Adrenal gland (tissue), 12 donors: ENCODE data around the gene CNTNAP2. TPM values are rescaled to one million over a fixed set of nuclear protein-coding genes. Genes with fewer than 3 reads are reported as not detected.
"Not testable (repeated sequence)": the region's sequence is repeated elsewhere in the genome, so short reads cannot be mapped to it uniquely, and the experiment has no call there.

Source experiments
- DNase-seq, 7 donors: peaks; one replicate each; pipeline ENCODE4 v3.0.0-alpha.2; 2019 to 2020
- H3K27ac ChIP-seq, 5 donors: fragments of 200-600 bp; sonication (generic) in 4 of 5; 1 replicate in 3 of 5; 2 replicates in 2 of 5; pipeline versions ENCODE4 v1.5.1 to v1.8.0; 2016 to 2020; ENCODE audit warnings: mild to moderate bottlenecking in 1 of 5
- H3K27me3 ChIP-seq: fragments of 200-600 bp; 2 replicates; pipeline ENCODE4 v1.8.0; 2021
- H3K36me3 ChIP-seq, 2 donors: fragments of 200-600 bp; replicated peaks in 1 of 2; 1 replicate in 1 of 2; 2 replicates in 1 of 2; pipeline versions ENCODE4 v1.5.1 to v1.8.0; 2018 to 2022
- H3K4me1 ChIP-seq, 2 donors: fragments of 200-600 bp; replicated peaks in 1 of 2; 1 replicate in 1 of 2; 2 replicates in 1 of 2; pipeline versions ENCODE4 v1.5.1 to v1.8.0; 2018 to 2021
- H3K4me3 ChIP-seq, 4 donors: fragments of 200-600 bp; sonication (generic) in 3 of 4; one replicate each; pipeline ENCODE4 v1.5.1; 2016 to 2018
- H3K9me3 ChIP-seq, 3 donors: fragments of 200-600 bp; sonication (generic) in 1 of 3; replicated peaks in 1 of 3; 1 replicate in 2 of 3; 2 replicates in 1 of 3; pipeline versions ENCODE4 v1.5.1 to v1.8.0; 2016 to 2021
- CTCF ChIP-seq, 6 experiments: fragments of 450-650 bp in 4 of 6; fragments of 200-600 bp in 2 of 6; sonication (generic) in 1 of 6; IDR thresholded peaks; 1 replicate in 5 of 6; 2 replicates in 1 of 6; pipeline versions ENCODE4 v1.5.1 to v1.8.0; 2016 to 2021; ENCODE audit warnings: antibody characterized with exemption in 6 of 6, mild to moderate bottlenecking in 2 of 6, moderate library complexity in 1 of 6
- POLR2A ChIP-seq, 2 donors: fragments of 450-650 bp; IDR thresholded peaks; one replicate each; pipeline ENCODE4 v1.6.1; 2017; ENCODE audit warnings: antibody characterized with exemption in 2 of 2, mild to moderate bottlenecking in 2 of 2, moderate library complexity in 1 of 2
- WGBS, 4 donors: extraction: QIAGEN DNeasy Blood & Tissue Kit in 2 of 4; methylation state at CpG; one replicate each; pipeline versions ENCODE4 v1.1.5 to v1.1.7; 2013 to 2017; 5-methylcytosine and 5-hydroxymethylcytosine counted together
- intact Hi-C, 2 donors: fragments of 100-400 bp; cut with DNase I; formaldehyde crosslinking; loops; one replicate each; pipeline versions ENCODE4 v1.14.1 to v1.15.0; 2022 to 2023
- polyA plus RNA-seq, 3 donors: library from polyadenylated mRNA; stranded (reverse); fragments of 200-250 nt in 2 of 3; fragments of 350-450 nt in 1 of 3; fragmentation: Illumina TruSeq in 1 of 3; extraction: RNeasy Lipid Tissue Mini Kit (QIAGEN cat#74804) in 1 of 3; gene quantifications; one replicate each; pipeline ENCODE4 v1.2.3, GENCODE V29; 2013 to 2014
- total RNA-seq, 9 donors: library from RNA; depleted of rRNA in 4 of 9; stranded (reverse); fragments of >200 nt in 4 of 9; fragments of 120-200 nt in 1 of 9; fragmentation: NEBNext Ultra II Directional in 1 of 9; extraction: Animal tissue kit (Norgen Biotek cat#: 25700) in 1 of 9; gene quantifications; one replicate each; pipeline versions ENCODE4 v1.1.0 to v1.2.4, GENCODE V29; 2013 to 2023
- donor health status: healthy with polysubstance abuse.
- donor health status: Bipolar disorder and iron deficiency.
- donor health status: DM: yes; HTN: yes; CAD: no.
- donor health status: DM: no; HTN: no; CAD: no.
- donor health status: DM: no; HTN: no; CAD: no.
- donor health status: DM: yes; HTN: yes; CAD: no.

The CNTNAP2 gene
- total and polyA plus RNA-seq, 12 donors, result 0.14 to 6.3 (median 1.8) TPM; not detected in 2

GRCh38 chr7:147796581-147796980 is 1680.0 kb downstream of the CNTNAP2 start:
- Histone ChIP-seq H3K4me1 (no peaks in the 10 kb centered on the region), H3K9me3 (no peaks in the 10 kb centered on the region), H3K27me3 (no peaks in the 10 kb centered on the region), H3K4me3 (no peak overlapping the region), H3K27ac (no peak overlapping the region), H3K36me3 (no peaks in the 10 kb centered on the region)
- no peak for DNase-seq
- intact Hi-C loops, result no loop called here
- TF ChIP-seq CTCF (IDR thresholded peaks at IDR 0.05) (no peak), POLR2A (IDR thresholded peaks at IDR 0.05) (no peak)
- WGBS, 4 donors, result 46 to 76% (median 66%) methylated on average over 4 to 5 of the region's 5 CpGs

GRCh38 chr7:147798001-147798400 is 1681.4 kb downstream of the CNTNAP2 start:
- intact Hi-C loops, result no loop called here
- H3K9me3 ChIP-seq, result no peaks in the 10 kb centered on the region
- no peaks in the 10 kb centered on the region for H3K27me3 ChIP-seq
- H3K36me3 ChIP-seq, result no peaks in the 10 kb centered on the region
- no peak for DNase-seq
- TF ChIP-seq CTCF (IDR thresholded peaks at IDR 0.05) (no peak), POLR2A (IDR thresholded peaks at IDR 0.05) (no peak)
- 46 to 58% (median 54%) methylated on average over 5 of the region's 5 CpGs for WGBS, 4 donors
- no peaks in the 10 kb centered on the region for H3K4me1 ChIP-seq
- H3K27ac ChIP-seq, result no peak overlapping the region
- H3K4me3 ChIP-seq, result no peak overlapping the region

- H3K4me1 ChIP-seq, H3K4me3 ChIP-seq, H3K36me3 ChIP-seq, DNase-seq, intact Hi-C loops, H3K27ac ChIP-seq, H3K9me3 ChIP-seq, H3K27me3 ChIP-seq: not testable (repeated sequence)
- WGBS, 4 donors, result 78 to 98% (median 92%) methylated on average over 3 to 21 of the region's 30 CpGs
Observed at GRCh38 chr7:147801762-147802161, 1685.2 kb downstream of the CNTNAP2 start.

GRCh38 chr7:147803151-147803550 is 1686.5 kb downstream of the CNTNAP2 start:
- no peaks in the 10 kb centered on the region for H3K36me3 ChIP-seq
- DNase-seq, result no peak
- 78 to 97% (median 85%) methylated on average over 3 of the region's 3 CpGs for WGBS, 4 donors
- intact Hi-C loops, result no loop called here
- H3K27ac ChIP-seq, result no peak overlapping the region
- H3K9me3 ChIP-seq, result no peaks in the 10 kb centered on the region
- H3K4me1 ChIP-seq, result no peaks in the 10 kb centered on the region
- H3K4me3 ChIP-seq, result no peak overlapping the region
- H3K27me3 ChIP-seq, result no peaks in the 10 kb centered on the region
- TF ChIP-seq CTCF (IDR thresholded peaks at IDR 0.05), result no peak
- no peak for TF ChIP-seq POLR2A (IDR thresholded peaks at IDR 0.05)

GRCh38 chr7:147803606-147804005 is 1687.0 kb downstream of the CNTNAP2 start:
- H3K27ac ChIP-seq, result no peak overlapping the region
- H3K27me3 ChIP-seq, result no peaks in the 10 kb centered on the region
- no peak for TF ChIP-seq POLR2A (IDR thresholded peaks at IDR 0.05)
- TF ChIP-seq CTCF (IDR thresholded peaks at IDR 0.05), result no peak
- 36 to 44% (median 39%) methylated on average over 4 of the region's 4 CpGs for WGBS, 4 donors
- DNase-seq, result no peak
- H3K4me3 ChIP-seq, result no peak overlapping the region
- intact Hi-C loops, result no loop called here
- no peaks in the 10 kb centered on the region for H3K36me3 ChIP-seq
- no peaks in the 10 kb centered on the region for H3K9me3 ChIP-seq
- H3K4me1 ChIP-seq, result peaks cover 0 to under 1% of the 10 kb centered on the region in 2 donors
